ENCODE measurements around the gene E2F4. TPM values are rescaled to one million over a fixed set of nuclear protein-coding genes. Genes with fewer than 3 reads are reported as not detected.

E2F4 gene
- total RNA-seq, 1 experiment from 2014 or later = 73.6 TPM

GRCh38 chr16:67156143-67156844 is 35.7 kb upstream of the E2F4 start:
- in situ Hi-C loops (cut with HindIII; ENCODE audit: low pct_unique_long_range_greater_than_20kb, low sequenced_read_pairs) = no loop called here
- no peak for DNase-seq (ENCODE audit: low read depth, low spot score)

- in situ Hi-C loops (cut with HindIII; ENCODE audit: low pct_unique_long_range_greater_than_20kb, low sequenced_read_pairs) = no loop called here
Observed at GRCh38 chr16:67157106-67157748, 34.7 kb upstream of the E2F4 start.

GRCh38 chr16:67157892-67158635 is 33.9 kb upstream of the E2F4 start:
- in situ Hi-C loops (cut with HindIII; ENCODE audit: low pct_unique_long_range_greater_than_20kb, low sequenced_read_pairs) = no loop called here
- no peak for DNase-seq (ENCODE audit: low read depth, low spot score)

More at GRCh38 chr16:67157106-67157748, 34.7 kb upstream of the E2F4 start:
- DNase-seq (ENCODE audit: low read depth, low spot score) = no peak

DNA sequence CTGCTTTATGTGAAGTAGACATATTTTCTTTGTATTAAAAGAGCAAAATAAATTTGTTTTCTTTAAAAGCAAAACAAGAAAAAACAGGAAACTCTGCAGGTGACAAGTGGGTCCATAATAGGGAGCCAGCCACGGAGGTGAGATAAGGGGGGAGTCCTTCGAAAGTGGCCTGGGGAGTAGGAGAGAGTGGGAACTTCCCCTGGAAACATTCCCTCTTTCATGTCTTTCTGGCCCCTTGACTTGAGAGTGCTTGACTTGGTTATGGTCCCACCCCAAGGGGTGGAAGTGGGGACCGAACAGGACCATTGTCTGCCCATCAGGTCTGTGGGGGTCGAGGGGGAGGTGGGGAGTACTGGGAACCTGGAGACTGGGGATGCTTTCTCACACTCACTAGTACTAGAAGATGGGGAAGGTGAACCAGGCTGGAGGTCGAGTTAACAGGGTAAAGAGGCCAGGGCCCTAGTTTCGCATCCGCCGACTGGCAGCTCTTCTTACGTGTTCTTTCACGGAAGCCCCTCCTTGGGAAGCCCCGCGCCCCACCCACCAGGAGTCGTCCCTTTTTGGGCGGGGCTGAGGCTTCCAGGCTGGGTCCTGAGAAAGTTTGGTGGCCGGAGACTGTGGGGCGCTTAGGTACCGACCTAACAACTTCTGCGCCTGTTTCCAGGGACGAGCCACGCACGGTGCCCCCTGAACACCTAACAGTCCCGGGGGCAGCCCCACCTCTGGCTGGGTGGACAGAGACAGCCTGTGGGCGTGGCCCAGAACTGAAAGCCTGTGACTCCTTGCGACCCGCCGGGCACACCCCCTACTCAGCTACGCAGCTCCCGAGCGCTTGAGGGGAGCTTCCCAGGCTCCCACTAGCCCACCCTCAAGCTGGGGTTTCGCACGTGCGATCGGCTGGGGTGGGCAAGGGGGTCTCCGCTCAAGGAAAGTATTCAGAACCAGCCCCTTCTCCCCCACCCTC is 33.0 kb upstream of the E2F4 start:
- peak; percentile 59 for DNase-seq (ENCODE audit: low read depth, low spot score)
- in situ Hi-C loops (cut with HindIII; ENCODE audit: low pct_unique_long_range_greater_than_20kb, low sequenced_read_pairs) = no loop called here

- no peak for DNase-seq (ENCODE audit: low read depth, low spot score)
- in situ Hi-C loops (cut with HindIII; ENCODE audit: low pct_unique_long_range_greater_than_20kb, low sequenced_read_pairs) = no loop called here
Observed at GRCh38 chr16:67161595-67162058, 30.3 kb upstream of the E2F4 start.

DNA sequence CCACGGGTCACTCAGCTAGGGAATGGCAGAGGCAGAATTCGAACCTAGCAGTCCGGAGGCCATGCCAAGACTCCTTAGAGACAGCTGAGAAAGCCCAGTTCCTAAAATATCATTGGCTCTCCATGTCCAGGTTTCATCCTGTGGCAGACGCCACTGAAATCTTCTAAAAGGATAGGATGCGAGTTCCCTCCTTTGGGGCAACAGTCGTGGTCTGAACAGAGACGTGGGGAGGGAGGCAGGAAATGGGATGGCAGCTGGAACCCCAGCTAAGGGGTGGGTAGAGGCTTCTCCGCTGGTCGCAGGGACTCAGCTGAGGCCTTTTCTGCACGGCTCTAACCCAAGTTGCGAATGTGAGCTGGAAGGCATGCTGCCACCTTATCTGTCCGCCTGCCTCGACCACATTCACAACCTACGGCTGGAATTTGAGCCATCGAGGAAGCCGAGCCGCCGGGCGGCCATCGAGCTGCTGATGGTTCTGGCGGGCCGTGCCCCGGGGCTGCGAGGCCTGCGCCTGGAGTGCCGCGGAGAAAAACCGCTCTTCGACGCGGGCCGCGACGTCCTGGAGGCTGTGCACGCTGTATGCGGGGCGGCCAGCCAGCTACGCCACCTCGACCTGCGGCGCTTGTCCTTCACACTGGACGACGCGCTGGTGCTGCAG is 29.3 kb upstream of the E2F4 start:
- peak; percentile 42 for DNase-seq (ENCODE audit: low read depth, low spot score)
- in situ Hi-C loops (cut with HindIII; ENCODE audit: low pct_unique_long_range_greater_than_20kb, low sequenced_read_pairs) = no loop called here

DNA sequence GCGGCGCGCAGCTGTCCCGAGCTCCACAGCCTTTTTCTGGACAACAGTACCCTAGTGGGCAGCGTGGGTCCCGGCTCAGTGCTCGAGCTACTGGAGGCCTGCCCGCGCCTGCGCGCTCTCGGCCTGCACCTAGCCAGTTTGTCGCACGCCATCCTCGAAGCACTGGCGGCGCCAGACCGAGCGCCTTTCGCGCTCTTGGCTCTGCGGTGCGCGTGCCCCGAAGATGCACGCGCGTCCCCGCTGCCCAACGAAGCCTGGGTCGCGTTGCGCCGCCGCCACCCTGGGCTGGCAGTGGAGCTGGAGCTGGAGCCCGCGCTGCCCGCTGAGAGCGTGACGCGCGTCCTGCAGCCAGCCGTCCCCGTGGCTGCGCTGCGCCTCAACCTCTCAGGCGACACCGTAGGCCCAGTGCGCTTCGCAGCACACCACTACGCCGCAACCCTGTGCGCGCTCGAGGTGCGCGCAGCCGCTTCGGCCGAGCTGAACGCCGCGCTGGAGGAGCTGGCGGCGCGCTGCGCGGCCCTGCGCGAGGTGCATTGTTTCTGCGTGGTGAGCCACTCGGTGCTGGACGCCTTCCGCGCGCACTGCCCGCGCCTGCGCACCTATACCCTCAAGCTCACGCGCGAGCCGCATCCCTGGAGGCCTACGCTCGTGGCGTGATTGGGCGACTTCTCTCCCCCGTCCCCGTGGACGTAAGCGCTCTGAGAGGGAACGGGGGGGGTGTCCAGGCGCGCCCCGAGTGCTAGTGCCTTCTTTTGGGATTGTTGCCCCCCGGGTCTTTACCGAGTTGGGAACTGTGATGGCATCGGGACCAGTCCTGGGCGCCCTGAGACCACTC is 28.6 kb upstream of the E2F4 start:
- in situ Hi-C loops (cut with HindIII; ENCODE audit: low pct_unique_long_range_greater_than_20kb, low sequenced_read_pairs) = no loop called here
- DNase-seq (ENCODE audit: low read depth, low spot score) = no peak

DNA sequence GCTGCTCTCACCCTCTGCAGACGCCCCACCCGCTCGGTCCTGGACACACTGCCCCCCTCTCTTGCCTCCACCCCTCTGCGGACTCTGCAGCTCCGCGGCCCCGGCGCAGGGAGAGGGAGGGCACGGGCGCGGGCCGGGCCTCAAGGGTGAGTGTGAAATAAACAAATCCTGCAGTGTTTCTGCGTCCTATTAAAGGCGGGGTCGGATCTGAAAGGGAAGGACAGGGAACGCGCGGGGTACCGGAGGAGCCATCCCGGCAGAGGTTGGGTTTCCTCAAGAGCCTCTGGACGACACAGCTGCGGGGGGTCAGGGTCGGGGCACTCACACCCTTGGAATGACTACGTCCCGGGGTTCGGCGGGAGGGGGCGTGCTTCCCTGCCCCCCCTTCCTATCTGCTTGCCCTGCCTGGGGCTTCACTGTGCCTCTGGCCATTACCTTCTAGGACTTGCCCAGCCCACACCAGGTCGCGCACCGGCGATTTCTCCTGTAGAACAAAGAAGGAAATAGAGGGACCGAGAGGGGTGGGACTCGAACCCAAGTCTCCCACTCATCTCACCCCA is 27.9 kb upstream of the E2F4 start:
- in situ Hi-C loops (cut with HindIII; ENCODE audit: low pct_unique_long_range_greater_than_20kb, low sequenced_read_pairs) = no loop called here
- peak; percentile 21 for DNase-seq (ENCODE audit: low read depth, low spot score)

DNA sequence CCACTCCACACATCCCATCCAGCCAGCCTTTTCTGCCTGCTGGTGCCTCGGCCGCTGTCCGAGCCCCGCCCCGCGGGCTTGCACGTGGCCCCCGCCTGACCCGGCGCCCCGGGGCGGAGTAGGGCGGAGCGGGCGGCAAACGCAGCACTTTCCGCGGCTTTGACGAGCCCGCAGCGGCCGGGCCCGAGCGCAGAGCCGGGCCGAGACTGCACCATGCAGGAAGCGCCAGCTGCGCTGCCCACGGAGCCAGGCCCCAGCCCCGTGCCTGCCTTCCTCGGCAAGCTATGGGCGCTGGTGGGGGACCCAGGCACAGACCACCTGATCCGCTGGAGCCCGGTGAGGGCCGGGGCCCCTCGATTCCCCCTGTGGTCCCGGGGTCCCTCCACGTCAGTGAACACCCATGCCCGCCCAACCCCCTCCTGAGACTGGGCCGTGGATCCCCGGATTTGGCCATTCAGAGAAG is 27.3 kb upstream of the E2F4 start, which contains the start of gene HSF4:
Gene HSF4, plus strand, starts transcription at position 147 of the 463 bp plus-strand sequence. Its CDS starts 67 bp downstream, at position 214.
- DNase-seq (ENCODE audit: low read depth, low spot score) = peak; percentile 61
- in situ Hi-C loops (cut with HindIII; ENCODE audit: low pct_unique_long_range_greater_than_20kb, low sequenced_read_pairs) = no loop called here

- no peak for DNase-seq (ENCODE audit: low read depth, low spot score)
- in situ Hi-C loops (cut with HindIII; ENCODE audit: low pct_unique_long_range_greater_than_20kb, low sequenced_read_pairs) = no loop called here
Observed at GRCh38 chr16:67165121-67166078, 26.6 kb upstream of the E2F4 start.

DNA sequence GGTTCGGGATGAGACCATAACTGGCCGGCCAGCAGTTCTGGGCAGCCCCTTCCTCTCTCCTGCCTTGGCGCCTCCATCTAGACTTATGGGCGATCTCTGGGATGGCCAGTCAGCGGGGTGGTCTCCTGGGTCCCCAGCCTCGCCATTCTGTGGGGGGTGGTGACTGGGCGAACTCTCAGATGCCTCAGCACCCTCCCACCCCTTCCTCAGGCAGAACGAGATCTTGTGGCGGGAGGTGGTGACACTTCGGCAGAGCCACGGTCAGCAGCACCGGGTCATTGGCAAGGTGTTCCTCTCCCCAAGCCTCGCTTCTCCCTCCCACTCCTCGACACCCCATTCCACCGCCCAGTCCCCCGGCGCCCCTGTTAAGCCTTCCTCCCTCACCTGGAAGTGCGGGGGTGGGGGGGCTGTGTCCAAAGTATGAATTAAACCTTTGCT is 25.8 kb upstream of the E2F4 start:
- no peak for DNase-seq (ENCODE audit: low read depth, low spot score)
- in situ Hi-C loops (cut with HindIII; ENCODE audit: low pct_unique_long_range_greater_than_20kb, low sequenced_read_pairs) = no loop called here

GRCh38 chr16:67166598-67167168 is 25.3 kb upstream of the E2F4 start:
- in situ Hi-C loops (cut with HindIII; ENCODE audit: low pct_unique_long_range_greater_than_20kb, low sequenced_read_pairs) = no loop called here
- DNase-seq (ENCODE audit: low read depth, low spot score) = no peak

DNA sequence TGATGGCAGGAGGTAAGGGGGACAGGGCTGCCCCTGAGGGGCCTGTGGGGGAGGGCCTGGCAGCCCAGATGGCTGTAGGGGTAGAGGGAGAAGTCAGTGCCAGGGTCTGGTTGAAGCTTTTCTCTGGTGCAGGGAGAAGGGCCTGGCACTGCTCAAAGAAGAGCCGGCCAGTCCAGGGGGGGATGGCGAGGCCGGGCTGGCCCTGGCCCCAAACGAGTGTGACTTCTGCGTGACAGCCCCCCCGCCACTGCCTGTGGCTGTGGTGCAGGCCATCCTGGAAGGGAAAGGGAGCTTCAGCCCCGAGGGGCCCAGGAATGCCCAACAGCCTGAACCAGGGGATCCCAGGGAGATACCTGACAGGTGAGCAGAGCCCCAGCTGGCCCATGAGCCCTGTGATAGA is 24.4 kb upstream of the E2F4 start:
- in situ Hi-C loops (cut with HindIII; ENCODE audit: low pct_unique_long_range_greater_than_20kb, low sequenced_read_pairs) = no loop called here
- DNase-seq (ENCODE audit: low read depth, low spot score) = no peak

DNA sequence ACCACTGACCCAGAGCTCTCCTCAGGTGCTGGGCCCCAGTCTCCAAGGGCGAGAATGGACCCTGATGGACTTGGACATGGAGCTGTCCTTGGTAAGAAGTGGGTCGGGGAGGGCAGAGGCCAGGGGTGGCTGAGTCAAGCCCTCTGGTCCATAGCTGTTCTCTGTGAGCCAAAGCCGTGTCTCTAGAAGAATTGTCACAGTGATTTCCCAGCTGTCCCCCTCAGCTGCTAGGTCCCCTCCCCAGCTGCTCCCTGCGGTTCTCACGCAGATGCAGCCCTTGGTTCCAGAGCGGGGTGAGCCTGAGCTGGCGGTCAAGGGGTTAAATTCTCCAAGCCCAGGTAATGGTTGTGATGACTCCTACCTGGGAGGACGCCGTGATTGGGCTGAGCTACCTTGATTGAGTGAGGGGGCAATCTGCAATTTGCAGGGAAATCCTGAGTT is 22.9 kb upstream of the E2F4 start:
- in situ Hi-C loops (cut with HindIII; ENCODE audit: low pct_unique_long_range_greater_than_20kb, low sequenced_read_pairs) = no loop called here
- no peak for DNase-seq (ENCODE audit: low read depth, low spot score)

Data from SK-MEL-5 (cell line).